HepG2 (cell line): ENCODE results near the gene VPS25. TPM values are rescaled to one million over a fixed set of nuclear protein-coding genes. Genes with fewer than 3 reads are reported as not detected.

Experiments
- GMEB1 ChIP-seq: sonication (generic); formaldehyde crosslinking; IDR thresholded peaks from 2 replicates; pipeline ENCODE4 v1.5.1; 2020; ENCODE audit warnings: missing genetic modification reagents, mild to moderate bottlenecking, borderline replicate concordance
- HNF4G ChIP-seq, 2 experiments: sonication (generic) in 1 of 2; formaldehyde crosslinking in 1 of 2; IDR thresholded peaks; 2 replicates each; pipeline versions ENCODE4 v1.4.0 to v1.6.1; 2011 to 2020; ENCODE audit warnings: borderline replicate concordance in 2 of 2, low read depth in 2 of 2, mild to moderate bottlenecking in 2 of 2, low read length in 1 of 2, missing genetic modification reagents in 1 of 2, moderate library complexity in 1 of 2
- MXD1 ChIP-seq: sonication (generic); formaldehyde crosslinking; IDR thresholded peaks from 2 replicates; pipeline ENCODE4 v1.4.0; 2020; ENCODE audit warnings: mild to moderate bottlenecking, missing genetic modification reagents
- NAIF1 ChIP-seq: sonication (generic); formaldehyde crosslinking; IDR thresholded peaks from 2 replicates; pipeline ENCODE4 v1.5.0; 2020; ENCODE audit warnings: mild to moderate bottlenecking, missing genetic modification reagents, borderline replicate concordance
- NCOA5 ChIP-seq: sonication (generic); formaldehyde crosslinking; IDR thresholded peaks from 2 replicates; pipeline ENCODE4 v1.4.0; 2020; ENCODE audit warnings: missing genetic modification reagents
- NFIC ChIP-seq: IDR thresholded peaks from 2 replicates; pipeline ENCODE4 v1.6.1; 2012; ENCODE audit warnings: mild to moderate bottlenecking, low read length, inconsistent platforms
- NR2F2 ChIP-seq: IDR thresholded peaks from 2 replicates; pipeline ENCODE4 v1.6.1; 2012; ENCODE audit warnings: low read depth, inconsistent platforms, borderline replicate concordance
- SCMH1 ChIP-seq: sonication (generic); formaldehyde crosslinking; IDR thresholded peaks from 2 replicates; pipeline ENCODE4 v1.9.0; 2021; ENCODE audit warnings: missing genetic modification reagents, mild to moderate bottlenecking, borderline replicate concordance
- SNAPC4 ChIP-seq: sonication (generic); formaldehyde crosslinking; IDR thresholded peaks from 2 replicates; pipeline ENCODE4 v1.4.0; 2020; ENCODE audit warnings: mild to moderate bottlenecking, missing genetic modification reagents
- STAG1 ChIP-seq: sonication (generic); formaldehyde crosslinking; IDR thresholded peaks from 2 replicates; pipeline ENCODE4 v1.4.0; 2020; ENCODE audit warnings: missing genetic modification reagents
- ZMYM4 ChIP-seq: sonication (generic); formaldehyde crosslinking; IDR thresholded peaks from 2 replicates; pipeline ENCODE4 v1.8.1; 2023; ENCODE audit warnings: mild to moderate bottlenecking, missing genetic modification reagents
- ZNF136 ChIP-seq: sonication (generic); formaldehyde crosslinking; IDR thresholded peaks from 2 replicates; pipeline ENCODE4 v1.8.1; 2022; ENCODE audit warnings: low read depth, mild to moderate bottlenecking, moderate library complexity, missing genetic modification reagents
- ZNF138 ChIP-seq: sonication (generic); formaldehyde crosslinking; IDR thresholded peaks from 2 replicates; pipeline ENCODE4 v1.5.0; 2020; ENCODE audit warnings: mild to moderate bottlenecking, low read depth, missing genetic modification reagents
- ZNF235 ChIP-seq: sonication (generic); formaldehyde crosslinking; IDR thresholded peaks from 2 replicates; pipeline ENCODE4 v1.8.1; 2023; ENCODE audit warnings: mild to moderate bottlenecking, missing genetic modification reagents, borderline replicate concordance
- ZNF260 ChIP-seq: sonication (generic); formaldehyde crosslinking; IDR thresholded peaks from 2 replicates; pipeline ENCODE4 v1.4.0; 2020; ENCODE audit warnings: missing genetic modification reagents, low read depth, mild to moderate bottlenecking, borderline replicate concordance
- ZNF598 ChIP-seq: sonication (generic); formaldehyde crosslinking; IDR thresholded peaks from 2 replicates; pipeline ENCODE4 v1.5.1; 2020; ENCODE audit warnings: mild to moderate bottlenecking, missing genetic modification reagents, borderline replicate concordance
- ZNF670 ChIP-seq: sonication (generic); formaldehyde crosslinking; IDR thresholded peaks from 2 replicates; pipeline ENCODE4 v1.8.0; 2022; ENCODE audit warnings: mild to moderate bottlenecking, missing genetic modification reagents, borderline replicate concordance
- ZNF777 ChIP-seq: sonication (generic); formaldehyde crosslinking; IDR thresholded peaks from 2 replicates; pipeline ENCODE4 v1.4.0; 2020; ENCODE audit warnings: missing genetic modification reagents
- ZNF800 ChIP-seq: sonication (generic); formaldehyde crosslinking; IDR thresholded peaks from 2 replicates; pipeline ENCODE4 v1.4.0; 2020; ENCODE audit warnings: missing genetic modification reagents
- polyA plus RNA-seq, 8 experiments: library from polyadenylated mRNA; depleted of rRNA in 3 of 8; stranded (reverse) in 7 of 8; unstranded in 1 of 8; fragments of >200 nt; fragmentation: Illumina TruSeq in 4 of 8; extraction: Trizol in 4 of 8; gene quantifications; 2 replicates each; pipeline versions ENCODE4 v1.2.1 to v1.2.3, GENCODE V29; 2011 to 2016; ENCODE audit warnings: low read depth in 4 of 8, missing spikeins in 1 of 8, mixed read lengths in 1 of 8; ENCODE audit not compliant: insufficient read depth in 1 of 8
- total RNA-seq, 5 experiments: library from RNA; depleted of rRNA; stranded (reverse); fragments of >200 nt; fragmentation: Illumina TruSeq; extraction: Trizol; gene quantifications; 2 replicates each; pipeline ENCODE4 v1.2.3, GENCODE V29; 2016; ENCODE audit warnings: low read depth in 1 of 5

The VPS25 gene
- total and polyA plus RNA-seq, 2 of the 13 experiments (the other 11 are each of a cell fraction or from before 2014, with no cell fraction given), result 161 to 249 TPM

- TF ChIP-seq SCMH1 (CRISPR knock-in tag) (no peak), ZNF777 (CRISPR knock-in tag) (peak; percentile 90), SNAPC4 (CRISPR knock-in tag) (peak; percentile 85), NR2F2 (no peak), HNF4G (IDR thresholded peaks at IDR 0.05; ENCODE audit: borderline replicate concordance, low read depth, low read length) (no peak), HNF4G (CRISPR knock-in tag; IDR thresholded peaks at IDR 0.05; ENCODE audit: borderline replicate concordance, low read depth) (peak; percentile 60; the same call in 1 of the 2 replicates), MXD1 (CRISPR knock-in tag) (peak; percentile 86), NCOA5 (CRISPR knock-in tag) (no peak), GMEB1 (CRISPR knock-in tag) (peak; percentile 86), NAIF1 (CRISPR knock-in tag) (peak; percentile 57; the same call in 1 of the 2 replicates), ZNF235 (CRISPR knock-in tag) (peak; percentile 81; the same call in 1 of the 2 replicates), ZNF670 (CRISPR knock-in tag) (peak; percentile 91; the same call in 1 of the 2 replicates), ZNF136 (CRISPR knock-in tag) (no peak), ZNF138 (CRISPR knock-in tag) (peak; percentile 88; the same call in 1 of the 2 replicates), ZMYM4 (CRISPR knock-in tag) (peak; percentile 36; the same call in 1 of the 2 replicates), STAG1 (CRISPR knock-in tag) (no peak), ZNF800 (CRISPR knock-in tag) (no peak; the same call in 1 of the 2 replicates), NFIC (no peak), ZNF598 (CRISPR knock-in tag) (peak; percentile 60; the same call in 1 of the 2 replicates), ZNF260 (0 out of 2 replicates have a peak, but pooled peaks have one; percentile 72)
Measured at GRCh38 chr17:42744806-42745617, 28.2 kb upstream of the VPS25 start, which contains the start of gene EZH1 (continued).
